ENCODE measurements around the gene TMPRSS2.

DNA sequence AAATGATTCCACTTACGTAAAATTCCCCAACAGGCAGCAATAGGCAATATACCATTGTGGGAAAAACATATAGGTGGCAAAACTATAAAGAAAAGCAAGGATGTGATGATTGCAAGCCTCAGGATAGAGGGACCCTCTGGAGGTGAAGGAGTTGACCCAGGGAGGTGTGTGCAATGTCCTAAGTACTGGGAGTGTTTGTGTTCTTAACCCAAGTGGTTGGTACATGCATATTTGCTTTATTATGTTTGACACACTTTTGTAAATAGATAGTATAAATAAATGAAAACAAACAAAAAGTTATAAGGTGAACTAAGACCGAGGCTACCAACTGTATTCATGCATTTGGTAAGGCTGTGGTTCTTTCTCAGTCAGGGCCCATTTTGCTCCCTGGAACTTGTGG lies 74.4 kb downstream of the TMPRSS2 start:
- TF ChIP-seq, protein P1, sequence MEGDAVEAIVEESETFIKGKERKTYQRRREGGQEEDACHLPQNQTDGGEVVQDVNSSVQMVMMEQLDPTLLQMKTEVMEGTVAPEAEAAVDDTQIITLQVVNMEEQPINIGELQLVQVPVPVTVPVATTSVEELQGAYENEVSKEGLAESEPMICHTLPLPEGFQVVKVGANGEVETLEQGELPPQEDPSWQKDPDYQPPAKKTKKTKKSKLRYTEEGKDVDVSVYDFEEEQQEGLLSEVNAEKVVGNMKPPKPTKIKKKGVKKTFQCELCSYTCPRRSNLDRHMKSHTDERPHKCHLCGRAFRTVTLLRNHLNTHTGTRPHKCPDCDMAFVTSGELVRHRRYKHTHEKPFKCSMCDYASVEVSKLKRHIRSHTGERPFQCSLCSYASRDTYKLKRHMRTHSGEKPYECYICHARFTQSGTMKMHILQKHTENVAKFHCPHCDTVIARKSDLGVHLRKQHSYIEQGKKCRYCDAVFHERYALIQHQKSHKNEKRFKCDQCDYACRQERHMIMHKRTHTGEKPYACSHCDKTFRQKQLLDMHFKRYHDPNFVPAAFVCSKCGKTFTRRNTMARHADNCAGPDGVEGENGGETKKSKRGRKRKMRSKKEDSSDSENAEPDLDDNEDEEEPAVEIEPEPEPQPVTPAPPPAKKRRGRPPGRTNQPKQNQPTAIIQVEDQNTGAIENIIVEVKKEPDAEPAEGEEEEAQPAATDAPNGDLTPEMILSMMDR (IDR thresholded peaks at IDR 0.05; ENCODE audit: low read length), result no peak
- TF ChIP-seq EZH2 (optimal IDR thresholded peaks at IDR 0.05; ENCODE audit: low read depth, low read length) (no peak), EZH2phosphoT487 (IDR thresholded peaks at IDR 0.05; ENCODE audit: low read length) (no peak)

All from MM.1S (cell line).